Activated T-helper 2 cell treated with anti-CD3 and anti-CD28 coated beads, Interferon-gamma antibody, Interleukin-2, Interleukin-4, amounts not matched to agents 10 μg/mL and 5 μg/mL and 100 μg/mL, durations not matched to agents 14 hours and 24 hours and 36 hours (primary cell): ENCODE measurements around the gene DEGS2. TPM values are rescaled to one million over a fixed set of nuclear protein-coding genes. Genes with fewer than 3 reads are reported as not detected.

Experiments used
- DNase-seq: peaks from one replicate; pipeline ENCODE4 v3.0.0; 2021; ENCODE audit warnings: low spot score
- H3K27ac Mint-ChIP-seq: one replicate; pipeline ENCODE4 v1.8.0; 2021; ENCODE audit warnings: mixed read lengths
- H3K27me3 Mint-ChIP-seq: one replicate; pipeline ENCODE4 v1.8.0; 2021; ENCODE audit warnings: low read depth, mixed read lengths
- H3K36me3 Mint-ChIP-seq: one replicate; pipeline ENCODE4 v1.8.0; 2021; ENCODE audit warnings: low read depth, mixed read lengths
- H3K4me1 Mint-ChIP-seq: one replicate; pipeline ENCODE4 v1.8.0; 2021; ENCODE audit warnings: low read depth, mixed read lengths
- H3K4me3 Mint-ChIP-seq: one replicate; pipeline ENCODE4 v1.8.0; 2021; ENCODE audit warnings: low read depth, mild to moderate bottlenecking, moderate library complexity, mixed read lengths
- H3K9me3 Mint-ChIP-seq: one replicate; pipeline ENCODE4 v1.8.0; 2021; ENCODE audit warnings: mixed read lengths
- intact Hi-C: fragments of 100-400 bp; cut with micrococcal nuclease; formaldehyde crosslinking; loops from one replicate; pipeline ENCODE4 v1.15.1; 2023
- total RNA-seq: library from RNA; stranded (reverse); gene quantifications from 2 replicates; pipeline ENCODE4 v1.2.3, GENCODE V29; 2022

The DEGS2 gene
- total RNA-seq, 1 donor from 2014 or later, result 0.41 TPM

GRCh38 chr14:100096656-100097055 lies 62.8 kb downstream of the DEGS2 start:
- H3K36me3 Mint-ChIP-seq, result peaks cover 84% of the 10 kb centered on the region
- no peak overlapping the region for H3K4me3 Mint-ChIP-seq
- H3K27me3 Mint-ChIP-seq, result no peaks in the 10 kb centered on the region
- DNase-seq, result no peak
- no peaks in the 10 kb centered on the region for H3K9me3 Mint-ChIP-seq
- H3K27ac Mint-ChIP-seq, result peak overlapping the region; percentile 78
- intact Hi-C loops, result no loop called here
- H3K4me1 Mint-ChIP-seq, result peaks cover 67% of the 10 kb centered on the region

Other genes with a start within 250 kb of the DEGS2 start
- gene EVL, start 94.2 kb downstream of the DEGS2 start, total RNA-seq, result 255 TPM in 2 replicates
- gene YY1, start 79.5 kb upstream of the DEGS2 start, total RNA-seq, result 105 TPM in 2 replicates
- gene SLC25A29, start 146.8 kb upstream of the DEGS2 start, total RNA-seq, result 37.0 and 38.8 TPM in 2 replicates
- not detected in 2 replicates for gene SLC25A47, start 163.7 kb upstream of the DEGS2 start, total RNA-seq
- 6.9 and 7.3 TPM in 2 replicates for gene WDR25, start 216.8 kb upstream of the DEGS2 start, total RNA-seq